Measurements from ENCODE around the gene TK2. TPM values are rescaled to one million over a fixed set of nuclear protein-coding genes. Genes with fewer than 3 reads are reported as not detected.
A peak's percentile ranks its signal among the peaks of the same experiment; 100 is the strongest.

The TK2 gene
- total and polyA plus RNA-seq, 5 donors = 18.2 to 25.6 (median 24.4) TPM

GRCh38 chr16:66543541-66543940 lies 6.4 kb downstream of the TK2 start:
- Histone ChIP-seq H3K27me3 (ENCODE audit: control insufficient read depth, insufficient read depth) (no peaks in the 10 kb centered on the region), H3K4me1 (ENCODE audit: control insufficient read depth, insufficient read depth, low read length) (peaks cover 15% of the 10 kb centered on the region), H3K9me3 (ENCODE audit: control insufficient read depth, low read length) (no peaks in the 10 kb centered on the region), H3K27ac (ENCODE audit: low read length) (no peak overlapping the region), H3K4me3 (ENCODE audit: low read length) (no peak overlapping the region)
- ATAC-seq (no peak), DNase-seq (no peak)
- WGBS = 83% methylated on average over 6 of the region's 6 CpGs
- intact Hi-C loops (cut with DNase I) = no loop called here

GRCh38 chr16:66542396-66542795 lies 7.5 kb downstream of the TK2 start:
- intact Hi-C loops (cut with DNase I) = no loop called here
- H3K27ac ChIP-seq (ENCODE audit: low read length) = no peak overlapping the region
- peaks cover 11% of the 10 kb centered on the region for H3K4me1 ChIP-seq (ENCODE audit: control insufficient read depth, insufficient read depth, low read length)
- H3K9me3 ChIP-seq (ENCODE audit: control insufficient read depth, low read length) = no peaks in the 10 kb centered on the region
- ATAC-seq (no peak), DNase-seq (no peak)
- no peaks in the 10 kb centered on the region for H3K27me3 ChIP-seq (ENCODE audit: control insufficient read depth, insufficient read depth)
- WGBS = 90% methylated on average over 3 of the region's 3 CpGs
- H3K4me3 ChIP-seq (ENCODE audit: low read length) = no peak overlapping the region

- Histone ChIP-seq H3K9me3 (ENCODE audit: control insufficient read depth, low read length) (no peaks in the 10 kb centered on the region), H3K27me3 (ENCODE audit: control insufficient read depth, insufficient read depth) (no peaks in the 10 kb centered on the region), H3K4me3 (ENCODE audit: low read length) (no peak overlapping the region), H3K4me1 (ENCODE audit: control insufficient read depth, insufficient read depth, low read length) (peaks cover 11% of the 10 kb centered on the region), H3K27ac (ENCODE audit: low read length) (no peak overlapping the region)
- DNase-seq (no peak), ATAC-seq (peak; percentile 52 to 68)
- intact Hi-C loops (cut with DNase I) = no loop called here
- WGBS = 65% methylated on average over 18 of the region's 18 CpGs
These were observed 8.2 kb downstream of the TK2 start for GRCh38 chr16:66541388-66542355.

- peaks cover 11% of the 10 kb centered on the region for H3K4me1 ChIP-seq (ENCODE audit: control insufficient read depth, insufficient read depth, low read length)
- whole genome bisulfite sequencing = 62% methylated on average over 3 of the region's 3 CpGs
- no peaks in the 10 kb centered on the region for H3K9me3 ChIP-seq (ENCODE audit: control insufficient read depth, low read length)
- no peak overlapping the region for H3K4me3 ChIP-seq (ENCODE audit: low read length)
- no peak for ATAC-seq
- no peak for DNase-seq
- peak overlapping the region; percentile 39 for H3K27ac ChIP-seq (ENCODE audit: low read length)
- intact Hi-C loops (cut with DNase I) = no loop called here
- H3K27me3 ChIP-seq (ENCODE audit: control insufficient read depth, insufficient read depth) = no peaks in the 10 kb centered on the region
These were observed 10.1 kb downstream of the TK2 start for GRCh38 chr16:66539623-66540469.

- Histone ChIP-seq H3K4me1 (ENCODE audit: control insufficient read depth, insufficient read depth, low read length) (peaks cover 11% of the 10 kb centered on the region), H3K4me3 (ENCODE audit: low read length) (no peak overlapping the region), H3K27ac (ENCODE audit: low read length) (no peak overlapping the region), H3K27me3 (ENCODE audit: control insufficient read depth, insufficient read depth) (no peaks in the 10 kb centered on the region), H3K9me3 (ENCODE audit: control insufficient read depth, low read length) (no peaks in the 10 kb centered on the region)
- ATAC-seq (peak in 1 of 2 donors; percentile 6), DNase-seq (no peak)
- intact Hi-C loops (cut with DNase I) = no loop called here
- WGBS = 83% methylated on average over 5 of the region's 5 CpGs
These were observed 11.0 kb downstream of the TK2 start for GRCh38 chr16:66538910-66539309.

- no peaks in the 10 kb centered on the region for H3K27me3 ChIP-seq (ENCODE audit: control insufficient read depth, insufficient read depth)
- 94% methylated on average over 2 of the region's 2 CpGs for WGBS
- peaks cover 9% of the 10 kb centered on the region for H3K4me1 ChIP-seq (ENCODE audit: control insufficient read depth, insufficient read depth, low read length)
- no peak overlapping the region for H3K4me3 ChIP-seq (ENCODE audit: low read length)
- H3K27ac ChIP-seq (ENCODE audit: low read length) = no peak overlapping the region
- DNase-seq (no peak), ATAC-seq (no peak)
- H3K9me3 ChIP-seq (ENCODE audit: control insufficient read depth, low read length) = no peaks in the 10 kb centered on the region
- intact Hi-C loops (cut with DNase I) = no loop called here
These were observed 12.7 kb downstream of the TK2 start for GRCh38 chr16:66537236-66537635.

- H3K4me1 ChIP-seq (ENCODE audit: control insufficient read depth, insufficient read depth, low read length) = peaks cover 9% of the 10 kb centered on the region
- H3K27ac ChIP-seq (ENCODE audit: low read length) = no peak overlapping the region
- no peaks in the 10 kb centered on the region for H3K9me3 ChIP-seq (ENCODE audit: control insufficient read depth, low read length)
- ATAC-seq (no peak), DNase-seq (no peak)
- 89% methylated on average over 4 of the region's 4 CpGs for WGBS
- no peak overlapping the region for H3K4me3 ChIP-seq (ENCODE audit: low read length)
- no peaks in the 10 kb centered on the region for H3K27me3 ChIP-seq (ENCODE audit: control insufficient read depth, insufficient read depth)
- intact Hi-C loops (cut with DNase I) = no loop called here
These were observed 13.4 kb downstream of the TK2 start for GRCh38 chr16:66536525-66536924.

GRCh38 chr16:66534376-66534799 lies 15.5 kb downstream of the TK2 start:
- Histone ChIP-seq H3K27me3 (ENCODE audit: control insufficient read depth, insufficient read depth) (no peaks in the 10 kb centered on the region), H3K4me1 (ENCODE audit: control insufficient read depth, insufficient read depth, low read length) (peaks cover 6% of the 10 kb centered on the region), H3K9me3 (ENCODE audit: control insufficient read depth, low read length) (no peaks in the 10 kb centered on the region), H3K4me3 (ENCODE audit: low read length) (no peak overlapping the region), H3K27ac (ENCODE audit: low read length) (peak overlapping the region; percentile 76)
- peak in 1 of 3 donors; percentile 39 for DNase-seq
- WGBS = 65% methylated on average over 1 of the region's 1 CpG
- intact Hi-C loops (cut with DNase I) = no loop called here
- ATAC-seq = peak in 1 of 2 donors; percentile 78

- H3K4me3 ChIP-seq (ENCODE audit: low read length) = no peak overlapping the region
- ATAC-seq (no peak), DNase-seq (no peak)
- no peaks in the 10 kb centered on the region for H3K27me3 ChIP-seq (ENCODE audit: control insufficient read depth, insufficient read depth)
- 91% methylated on average over 6 of the region's 6 CpGs for WGBS
- no peak overlapping the region for H3K27ac ChIP-seq (ENCODE audit: low read length)
- no peaks in the 10 kb centered on the region for H3K9me3 ChIP-seq (ENCODE audit: control insufficient read depth, low read length)
- intact Hi-C loops (cut with DNase I) = no loop called here
- peaks cover 2% of the 10 kb centered on the region for H3K4me1 ChIP-seq (ENCODE audit: control insufficient read depth, insufficient read depth, low read length)
These were observed 20.4 kb downstream of the TK2 start for GRCh38 chr16:66529475-66529874.

- DNase-seq (no peak), ATAC-seq (no peak)
- 94% methylated on average over 5 of the region's 5 CpGs for WGBS
- intact Hi-C loops (cut with DNase I) = no loop called here
- H3K4me3 ChIP-seq (ENCODE audit: low read length) = no peak overlapping the region
- no peak overlapping the region for H3K27ac ChIP-seq (ENCODE audit: low read length)
- peaks cover 6% of the 10 kb centered on the region for H3K4me1 ChIP-seq (ENCODE audit: control insufficient read depth, insufficient read depth, low read length)
- H3K9me3 ChIP-seq (ENCODE audit: control insufficient read depth, low read length) = no peaks in the 10 kb centered on the region
- no peaks in the 10 kb centered on the region for H3K27me3 ChIP-seq (ENCODE audit: control insufficient read depth, insufficient read depth)
These were observed 21.6 kb downstream of the TK2 start for GRCh38 chr16:66528294-66528693.

Data from right cardiac atrium (tissue), 5 donors.